ENCODE results near the gene CGB1.
A peak's percentile ranks its signal among the peaks of the same experiment; 100 is the strongest.

Gene CGB1

GRCh38 chr19:49004133-49004532 lies 32.6 kb downstream of the CGB1 start:
- no peaks in the 10 kb centered on the region for H3F3A ChIP-seq (ENCODE audit: insufficient read depth, low read length)
- H2AFZ ChIP-seq (ENCODE audit: low read length), result no peak overlapping the region
- H3K36me3 ChIP-seq (replicated peaks; ENCODE audit: insufficient read depth, low read length), result peaks cover 3% of the 10 kb centered on the region; the same call in 1 of the 2 replicates
- H3K79me2 ChIP-seq (ENCODE audit: low read length), result peaks cover 7% of the 10 kb centered on the region
- no peak overlapping the region for H3K4me2 ChIP-seq (ENCODE audit: low read depth, low read length)
- no peaks in the 10 kb centered on the region for H3K27me3 ChIP-seq (replicated peaks; ENCODE audit: insufficient read depth, low read length)
- no peak overlapping the region for H3K4me3 ChIP-seq (ENCODE audit: low read length)
- H3K9ac ChIP-seq (ENCODE audit: low read length), result no peak overlapping the region
- H4K20me1 ChIP-seq (ENCODE audit: insufficient read depth, low read length), result no peaks in the 10 kb centered on the region
- DNase-seq, result no peak
- H3K27ac ChIP-seq (ENCODE audit: low read length), result no peak overlapping the region
- no peaks in the 10 kb centered on the region for H3K4me1 ChIP-seq (ENCODE audit: low read length)
- TF ChIP-seq EZH2phosphoT487 (IDR thresholded peaks at IDR 0.05; ENCODE audit: low read length), result no peak
- TF ChIP-seq EZH2 (optimal IDR thresholded peaks at IDR 0.05; ENCODE audit: low read depth, low read length), result no peak
- TF ChIP-seq CTCF (IDR thresholded peaks at IDR 0.05; ENCODE audit: low read length), result no peak
- no peaks in the 10 kb centered on the region for H3K9me2 ChIP-seq (replicated peaks; ENCODE audit: insufficient read depth, low read length)
- H3K9me3 ChIP-seq (replicated peaks; ENCODE audit: insufficient read depth, low read length), result no peaks in the 10 kb centered on the region

GRCh38 chr19:48999481-49000325 lies 37.0 kb downstream of the CGB1 start:
- Histone ChIP-seq H4K20me1 (ENCODE audit: insufficient read depth, low read length) (no peaks in the 10 kb centered on the region), H3K79me2 (ENCODE audit: low read length) (peaks cover 47% of the 10 kb centered on the region), H3K27ac (ENCODE audit: low read length) (no peak overlapping the region), H3F3A (ENCODE audit: insufficient read depth, low read length) (no peaks in the 10 kb centered on the region), H3K4me1 (ENCODE audit: low read length) (peaks cover 4% of the 10 kb centered on the region; the same call in 1 of the 2 replicates), H3K9me2 (replicated peaks; ENCODE audit: insufficient read depth, low read length) (no peaks in the 10 kb centered on the region), H3K4me2 (ENCODE audit: low read depth, low read length) (no peak overlapping the region), H3K36me3 (replicated peaks; ENCODE audit: insufficient read depth, low read length) (no peaks in the 10 kb centered on the region; the same call in 1 of the 2 replicates), H2AFZ (ENCODE audit: low read length) (no peak overlapping the region), H3K4me3 (ENCODE audit: low read length) (no peak overlapping the region), H3K9me3 (replicated peaks; ENCODE audit: insufficient read depth, low read length) (no peaks in the 10 kb centered on the region), H3K9ac (ENCODE audit: low read length) (no peak overlapping the region), H3K27me3 (replicated peaks; ENCODE audit: insufficient read depth, low read length) (no peaks in the 10 kb centered on the region)
- DNase-seq, result peak; percentile 37
- TF ChIP-seq CTCF (IDR thresholded peaks at IDR 0.05; ENCODE audit: low read length), result peak; percentile 54
- TF ChIP-seq EZH2 (optimal IDR thresholded peaks at IDR 0.05; ENCODE audit: low read depth, low read length), result no peak

DNA sequence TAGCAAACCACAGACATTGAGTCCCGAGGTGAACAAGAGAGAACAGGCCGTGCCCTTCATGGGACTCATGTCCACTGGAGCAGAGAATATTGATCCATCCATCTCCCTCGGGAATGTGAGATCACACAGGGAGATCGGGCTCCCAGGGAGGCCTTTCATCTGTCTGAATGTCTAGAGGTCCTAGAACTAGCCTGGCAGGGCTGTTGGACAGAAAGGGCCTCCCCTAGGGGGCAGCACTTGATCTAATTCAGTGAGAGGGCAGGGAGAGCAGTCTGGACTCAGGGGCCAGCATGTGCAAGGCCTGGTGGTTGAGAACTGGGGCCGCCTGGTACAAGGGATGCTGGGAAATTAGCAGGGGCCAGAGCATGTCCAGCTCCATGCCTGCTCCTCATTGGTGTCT lies 38.7 kb downstream of the CGB1 start:
- H3K36me3 ChIP-seq (replicated peaks; ENCODE audit: insufficient read depth, low read length), result no peaks in the 10 kb centered on the region; the same call in 1 of the 2 replicates
- no peak overlapping the region for H3K9ac ChIP-seq (ENCODE audit: low read length)
- no peak overlapping the region for H2AFZ ChIP-seq (ENCODE audit: low read length)
- peak; percentile 52 for DNase-seq
- H3K27me3 ChIP-seq (replicated peaks; ENCODE audit: insufficient read depth, low read length), result no peaks in the 10 kb centered on the region
- TF ChIP-seq EZH2 (optimal IDR thresholded peaks at IDR 0.05; ENCODE audit: low read depth, low read length) (no peak), EZH2phosphoT487 (IDR thresholded peaks at IDR 0.05; ENCODE audit: low read length) (no peak), CTCF (IDR thresholded peaks at IDR 0.05; ENCODE audit: low read length) (peak; percentile 56)
- no peaks in the 10 kb centered on the region for H3K9me3 ChIP-seq (replicated peaks; ENCODE audit: insufficient read depth, low read length)
- H4K20me1 ChIP-seq (ENCODE audit: insufficient read depth, low read length), result no peaks in the 10 kb centered on the region
- H3K79me2 ChIP-seq (ENCODE audit: low read length), result peaks cover 59% of the 10 kb centered on the region
- H3K9me2 ChIP-seq (replicated peaks; ENCODE audit: insufficient read depth, low read length), result no peaks in the 10 kb centered on the region
- no peaks in the 10 kb centered on the region for H3F3A ChIP-seq (ENCODE audit: insufficient read depth, low read length)
- H3K4me1 ChIP-seq (ENCODE audit: low read length), result peaks cover 4% of the 10 kb centered on the region; the same call in 1 of the 2 replicates
- H3K4me2 ChIP-seq (ENCODE audit: low read depth, low read length), result no peak overlapping the region
- H3K4me3 ChIP-seq (ENCODE audit: low read length), result no peak overlapping the region
- no peak overlapping the region for H3K27ac ChIP-seq (ENCODE audit: low read length)
